ENCODE results near the gene FADS2. TPM values are rescaled to one million over a fixed set of nuclear protein-coding genes. Genes with fewer than 3 reads are reported as not detected.

The FADS2 gene
- total and polyA plus RNA-seq, 2 experiments from 2014 or later, result 124 to 392 TPM

- no peak overlapping the region for H2AFZ ChIP-seq
- 0 out of 2 replicates have a peak, but pooled peaks cover 5% of the 10 kb centered on the region for H3F3A ChIP-seq (replicated peaks; ENCODE audit: low read depth)
- Mint-ChIP-seq H3K4me3 (peak overlapping the region; percentile 46; the same call in 2 of the 3 replicates), H3K4me1 (peaks cover 10% of the 10 kb centered on the region), H3K36me3 (ENCODE audit: low read depth) (peaks cover 4% of the 10 kb centered on the region), H3K27me3 (ENCODE audit: insufficient read depth, low read depth, poor library complexity) (peaks cover 3% of the 10 kb centered on the region), H3K27ac (no peak overlapping the region), H3K9me3 (no peaks in the 10 kb centered on the region)
- no peak for DNase-seq (ENCODE audit: low spot score)
- no peak for ATAC-seq
- peaks cover 4% of the 10 kb centered on the region; the same call in 1 of the 2 replicates for H3K4me1 ChIP-seq (ENCODE audit: insufficient read depth)
- H3K4me2 ChIP-seq, result peak overlapping the region; percentile 89
- no peaks in the 10 kb centered on the region; the same call in 1 of the 2 replicates for H4K20me1 ChIP-seq (replicated peaks; ENCODE audit: insufficient read depth)
- H3K9me2 ChIP-seq (ENCODE audit: insufficient read depth), result no peaks in the 10 kb centered on the region
- no peaks in the 10 kb centered on the region for H3K36me3 ChIP-seq (ENCODE audit: insufficient read depth)
- H3K27me3 ChIP-seq (ENCODE audit: insufficient read depth), result no peaks in the 10 kb centered on the region
- H3K27ac ChIP-seq (ENCODE audit: low read depth), result no peak overlapping the region
- peak overlapping the region; percentile 82; the same call in 1 of the 2 replicates for H3K4me3 ChIP-seq
- peaks cover 13% of the 10 kb centered on the region for H3K79me2 ChIP-seq (replicated peaks; ENCODE audit: insufficient read depth)
- TF ChIP-seq CTCF (conservative IDR thresholded peaks at IDR 0.05; ENCODE audit: low read depth in 2 of 2) (no peak), ZNF114 (CRISPR knock-in tag; IDR thresholded peaks at IDR 0.05) (no peak), CREB1 (CRISPR knock-in tag; IDR thresholded peaks at IDR 0.05; ENCODE audit: low read depth) (no peak), EZH2 (IDR thresholded peaks at IDR 0.05; ENCODE audit: low read depth, unreplicated experiment) (no peak), EZH2phosphoT487 (IDR thresholded peaks at IDR 0.05; ENCODE audit: unreplicated experiment) (no peak), REST (IDR thresholded peaks at IDR 0.05; ENCODE audit: unreplicated experiment) (no peak), NANOG (IDR thresholded peaks at IDR 0.05; ENCODE audit: borderline replicate concordance) (no peak), STAT1 (IDR thresholded peaks at IDR 0.05; ENCODE audit: unreplicated experiment) (no peak), ETS1 (IDR thresholded peaks at IDR 0.05) (no peak), POLR2AphosphoS5 (IDR thresholded peaks at IDR 0.05; ENCODE audit: low read depth) (no peak), ZNF331 (CRISPR knock-in tag; IDR thresholded peaks at IDR 0.05; ENCODE audit: low read depth) (no peak), JUNB (IDR thresholded peaks at IDR 0.05; ENCODE audit: unreplicated experiment) (no peak), ZNF462 (CRISPR knock-in tag; IDR thresholded peaks at IDR 0.05) (no peak)
Observed at GRCh38 chr11:61889831-61890230, 61.7 kb downstream of the FADS2 start.
